HG02588 (cell line): ENCODE data around the gene PLEKHB1.

Experiments
- ATAC-seq: cut with Tn5 transposase; IDR thresholded peaks from one replicate; pipeline ENCODE4 v1.9.1; 2021; ENCODE audit warnings: mild to moderate bottlenecking, moderate library complexity; ENCODE audit not compliant: unreplicated experiment

The PLEKHB1 gene

GRCh38 chr11:73645972-73646631, at the start of gene PLEKHB1:
Gene PLEKHB1, plus strand, starts transcription at chr11:73646581. Its CDS starts 28 bp downstream, at chr11:73646609.
- no peak for ATAC-seq

- peak; percentile 15 for ATAC-seq
Measured at GRCh38 chr11:73597336-73597955, 48.9 kb upstream of the PLEKHB1 start.

DNA sequence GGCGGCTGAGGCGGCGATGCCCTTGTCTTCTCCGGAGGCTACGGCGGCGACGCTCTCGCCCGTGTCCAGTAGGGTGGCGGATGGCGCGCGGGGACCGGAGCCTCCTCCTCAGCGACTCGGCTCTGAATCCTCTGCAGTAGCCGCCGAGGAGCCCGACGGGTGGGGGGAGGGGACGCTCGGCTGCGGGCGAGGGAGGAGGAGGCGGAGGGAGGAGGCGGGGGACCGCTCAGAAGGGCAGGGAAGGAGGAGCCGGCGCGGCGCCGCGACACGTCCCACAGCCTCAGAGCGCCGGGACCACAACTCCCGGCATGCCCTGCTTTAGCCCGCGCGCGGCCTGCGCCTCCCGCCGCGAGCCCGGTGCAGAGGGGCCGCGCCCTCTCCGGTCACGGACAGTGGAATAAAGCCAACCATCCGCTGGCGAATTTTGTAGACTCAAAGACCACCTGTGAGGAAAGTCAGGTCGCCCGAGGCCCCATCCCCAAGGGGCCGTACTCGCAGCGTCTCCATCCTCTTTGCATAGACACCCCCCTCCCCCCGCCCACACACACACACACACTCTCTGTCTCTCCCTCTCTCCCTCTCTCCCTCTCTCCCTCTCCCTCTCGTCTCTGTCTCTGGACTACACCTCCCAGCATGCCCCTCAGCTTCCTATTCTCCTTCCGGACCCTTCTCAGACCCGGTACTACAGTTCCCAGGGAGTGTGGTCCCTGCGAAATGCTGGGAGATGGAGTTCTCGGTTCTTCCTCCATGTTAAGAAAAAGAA, 48.2 kb upstream of the PLEKHB1 start, which contains the start of gene FAM168A:
TSS of gene FAM168A (minus strand) at position 157 of the 763 bp plus-strand sequence. CDS start 129,638 bp downstream, outside the sequence.
- ATAC-seq = peak; percentile 94

DNA sequence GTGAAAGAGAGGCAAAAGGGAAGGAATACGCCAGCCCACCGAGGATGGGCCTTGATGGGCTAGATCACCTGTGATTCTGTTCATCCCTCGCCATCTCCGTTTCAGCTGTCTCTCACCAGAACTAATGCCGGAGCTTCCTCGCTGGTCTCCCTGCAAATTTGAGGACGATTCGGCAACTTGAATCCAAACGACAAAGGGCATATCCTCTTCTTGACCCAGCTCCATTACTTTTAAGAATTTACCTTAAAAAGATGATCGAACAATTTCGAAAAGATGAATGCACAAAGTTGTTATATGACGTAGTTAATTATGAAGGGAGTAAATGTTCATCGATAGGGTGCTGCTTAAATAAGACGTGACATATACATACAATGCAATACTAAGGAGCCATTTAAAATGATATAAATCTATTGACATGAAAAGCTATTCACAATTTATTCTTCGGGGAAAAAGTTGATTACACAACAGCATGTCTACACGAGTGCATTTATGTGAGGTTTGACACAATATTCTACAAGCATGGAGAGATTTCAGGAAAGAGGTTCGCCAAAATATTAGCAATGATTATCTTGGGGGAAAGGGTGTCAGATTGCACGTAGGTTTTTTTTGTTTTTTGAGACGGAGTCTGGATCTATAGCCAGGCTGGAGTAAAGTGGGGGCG, 47.5 kb upstream of the PLEKHB1 start:
- peak; percentile 3 for ATAC-seq

GRCh38 chr11:73612601-73613140, 33.7 kb upstream of the PLEKHB1 start:
- ATAC-seq = no peak

DNA sequence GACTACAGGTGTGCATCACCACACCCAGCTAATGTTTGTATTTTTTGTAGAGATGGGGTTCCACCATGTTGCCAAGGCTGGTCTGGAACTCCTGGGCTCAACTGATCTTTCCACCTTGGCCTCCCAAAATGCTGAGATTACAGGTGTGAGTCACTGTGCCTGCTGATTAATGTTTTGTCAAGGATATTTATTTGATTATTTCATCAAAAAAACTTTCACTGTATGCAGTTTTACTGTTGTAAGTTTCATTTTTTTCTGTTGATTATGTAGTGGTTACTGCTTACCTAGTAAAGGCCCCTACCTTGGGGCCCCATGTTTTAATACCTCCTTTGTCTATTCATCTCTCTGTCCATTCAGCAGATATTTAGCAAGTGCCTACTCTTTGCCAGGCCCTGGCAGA, 31.8 kb upstream of the PLEKHB1 start:
- ATAC-seq = no peak

GRCh38 chr11:73622926-73623593, 23.3 kb upstream of the PLEKHB1 start:
- no peak for ATAC-seq

DNA sequence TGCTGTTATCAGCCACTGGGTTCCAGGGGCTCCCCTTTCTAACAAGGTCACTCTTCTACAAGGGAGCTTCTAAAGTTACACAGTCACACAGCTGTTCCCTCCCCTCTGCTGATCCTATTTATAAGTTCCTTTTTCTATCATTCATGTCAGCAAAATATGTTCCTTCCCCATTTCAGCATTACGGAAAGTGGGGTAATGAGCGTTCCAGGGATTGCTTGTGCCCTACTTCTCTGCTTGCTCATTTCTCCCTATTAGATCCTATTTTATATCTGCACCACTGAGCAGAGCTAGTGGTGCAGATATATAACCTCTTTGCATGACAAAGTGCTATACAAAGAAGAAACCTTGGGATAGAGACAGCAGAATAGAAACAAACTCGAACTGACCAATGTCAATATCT, 22.7 kb upstream of the PLEKHB1 start:
- ATAC-seq = no peak

GRCh38 chr11:73625696-73626318, 20.6 kb upstream of the PLEKHB1 start:
- no peak for ATAC-seq

DNA sequence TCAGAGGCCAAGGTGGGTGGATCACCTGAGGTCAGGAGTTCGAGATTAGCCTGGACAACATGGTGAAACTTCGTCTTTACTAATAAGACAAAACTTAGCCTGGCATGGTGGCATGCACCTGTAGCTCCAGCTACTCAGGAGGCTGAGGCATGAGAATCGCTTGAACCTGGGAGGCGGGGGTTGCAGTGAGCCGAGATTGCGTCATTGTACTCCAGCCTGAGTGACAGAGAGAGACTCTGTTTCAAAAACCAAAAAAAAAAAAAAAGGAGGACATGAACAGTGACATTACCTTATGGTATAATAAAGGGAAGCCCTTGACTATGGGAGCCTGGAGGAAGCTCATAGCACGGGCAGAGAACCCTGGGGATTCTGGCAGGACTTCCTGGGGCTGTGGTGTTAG, 16.5 kb upstream of the PLEKHB1 start:
- ATAC-seq = no peak

DNA sequence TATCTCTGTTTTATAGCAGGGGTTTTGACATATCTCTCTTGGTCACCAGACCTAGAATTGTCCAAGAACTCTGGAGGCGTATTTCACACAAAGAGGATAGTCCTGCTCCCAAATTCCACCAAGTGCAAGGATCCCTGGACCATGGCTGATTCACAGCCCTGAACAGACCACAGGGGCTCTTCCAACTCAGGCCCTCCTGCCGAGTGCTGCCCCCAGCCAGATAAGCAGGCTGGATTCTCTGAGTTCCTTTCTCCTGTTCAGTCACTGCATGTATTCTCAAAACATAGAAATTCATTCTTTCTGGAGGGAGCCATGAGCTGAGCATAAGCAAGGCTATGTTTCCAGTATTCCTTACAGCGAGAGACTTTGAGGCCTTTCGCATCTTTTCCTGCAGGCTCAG, 13.4 kb upstream of the PLEKHB1 start:
- ATAC-seq = no peak

- ATAC-seq = no peak
Measured at GRCh38 chr11:73633999-73634398, 12.4 kb upstream of the PLEKHB1 start.

DNA sequence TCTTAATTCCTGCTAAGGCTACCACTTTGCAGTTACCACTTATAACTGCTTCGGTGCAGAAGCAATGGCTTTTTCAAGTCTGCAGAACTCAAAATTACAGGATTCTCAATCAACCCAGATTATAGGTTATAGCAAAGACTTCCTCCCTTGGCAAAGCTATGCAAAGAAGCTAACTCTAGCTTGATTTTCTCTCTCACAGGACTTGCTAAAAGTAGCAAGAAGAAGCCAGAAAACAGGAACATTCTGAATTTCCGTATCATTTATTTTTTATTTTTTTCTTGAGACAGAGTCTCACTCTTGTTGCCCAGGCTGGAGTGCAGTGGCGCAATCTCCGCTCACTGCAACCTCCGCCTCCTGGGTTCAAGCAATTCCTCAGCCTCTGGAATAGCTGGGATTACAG, 10.7 kb upstream of the PLEKHB1 start:
- ATAC-seq = no peak

- ATAC-seq = no peak
Measured at GRCh38 chr11:73636249-73636648, 10.1 kb upstream of the PLEKHB1 start.

GRCh38 chr11:73637012-73637411, 9.4 kb upstream of the PLEKHB1 start:
- no peak for ATAC-seq

GRCh38 chr11:73640592-73640991, 5.8 kb upstream of the PLEKHB1 start:
- ATAC-seq = no peak

DNA sequence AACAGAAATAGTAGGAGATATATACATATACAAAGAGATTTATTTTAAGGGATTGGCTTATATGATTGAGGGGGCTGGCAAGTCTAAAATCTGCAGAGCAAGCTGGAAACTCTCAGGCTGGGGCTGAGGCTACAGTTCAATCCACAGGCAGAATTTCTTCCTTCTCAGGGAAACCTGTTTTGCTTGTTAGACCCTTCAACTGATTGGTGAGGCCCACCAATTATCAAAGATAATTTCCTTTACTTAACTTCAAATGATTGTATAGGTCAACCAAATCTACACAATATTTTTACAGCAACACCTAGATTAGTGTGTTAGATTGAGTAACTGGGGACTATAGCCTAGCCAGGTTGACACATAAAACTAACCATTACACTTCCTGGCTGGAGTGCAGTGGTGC, 4.7 kb upstream of the PLEKHB1 start:
- no peak for ATAC-seq

GRCh38 chr11:73645121-73645969, 1.0 kb upstream of the PLEKHB1 start:
- ATAC-seq = no peak

DNA sequence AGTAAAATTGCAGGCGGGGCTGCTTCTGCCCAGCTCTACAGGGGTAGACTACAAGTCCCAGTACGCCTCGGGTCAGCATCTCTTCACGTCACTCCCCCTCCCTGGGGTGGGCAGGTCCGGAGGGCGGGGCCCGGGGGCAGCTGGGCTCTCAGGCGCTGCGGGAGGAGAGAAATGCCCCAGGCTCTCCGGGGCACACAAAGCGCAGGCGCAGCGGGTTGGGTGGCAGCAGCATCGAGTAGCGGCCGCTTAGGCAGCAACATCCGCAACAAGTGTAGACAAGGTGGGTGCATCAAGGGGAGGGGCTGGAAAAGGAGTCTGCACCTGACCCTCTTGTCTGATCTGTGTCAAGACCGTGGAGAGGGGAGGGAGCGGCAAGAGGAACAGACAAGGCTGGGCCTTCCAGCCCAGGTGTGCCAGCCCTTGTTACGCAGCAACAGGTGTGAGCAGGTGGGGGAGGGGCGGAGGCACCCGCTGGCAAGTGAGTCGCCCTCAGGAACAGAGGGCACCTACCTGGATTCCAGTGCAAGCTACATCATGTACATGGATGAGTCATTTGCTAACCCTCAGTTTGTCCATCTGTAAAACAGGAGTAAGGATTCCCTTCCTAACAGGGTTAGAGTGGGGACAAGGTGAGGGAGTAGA, 1.2 kb downstream of the PLEKHB1 start:
- peak; percentile 83 for ATAC-seq
